B cell (primary cell): Measurements from ENCODE around the gene ADARB2. TPM values are rescaled to one million over a fixed set of nuclear protein-coding genes. Genes with fewer than 3 reads are reported as not detected.

Experiments
- ATAC-seq: fragments of 200-7000 bp; cut with Tn5 transposase; one replicate; pipeline ENCODE4 v1.10.0; 2021; ENCODE audit warnings: low read depth, mild to moderate bottlenecking, moderate number of reproducible peaks, moderate library complexity
- CTCF ChIA-PET: fragments of 350-600 bp; sonication (Branson Sonifier 250); formaldehyde crosslinking; loops from one replicate; lab custom pipeline; 2021; ENCODE audit warnings: antibody characterized with exemption, inconsistent platforms; lab: Charles Lee
- POLR2A ChIA-PET: fragments of 350-600 bp; sonication (Branson Sonifier 250); formaldehyde crosslinking; loops from one replicate; lab custom pipeline; 2021; ENCODE audit warnings: antibody characterized with exemption; lab: Charles Lee
- DNase-seq: peaks from one replicate; pipeline ENCODE4 v3.0.0; 2013
- H2AFZ ChIP-seq: 2 replicates; pipeline ENCODE4 v1.6.1; 2012; ENCODE audit warnings: mild to moderate bottlenecking, low read depth, low read length; ENCODE audit not compliant: insufficient read depth, poor library complexity, severe bottlenecking
- H3K27ac ChIP-seq, 2 donors: 1 replicate in 1 of 2; 2 replicates in 1 of 2; pipeline ENCODE4 v1.5.1; 2012 to 2013; ENCODE audit warnings: low read length in 2 of 2, mild to moderate bottlenecking in 2 of 2, moderate library complexity in 1 of 2
- H3K27me3 ChIP-seq, 4 experiments: fragments of 200-600 bp in 1 of 4; sonication (generic) in 1 of 4; replicated peaks in 1 of 4; 1 replicate in 2 of 4; 2 replicates in 2 of 4; pipeline versions ENCODE4 v1.6.1 to v1.7.0; 2013 to 2016; ENCODE audit warnings: low read length in 3 of 4, mild to moderate bottlenecking in 2 of 4, mixed read lengths in 1 of 4, moderate library complexity in 1 of 4; ENCODE audit not compliant: insufficient read depth in 4 of 4, control insufficient read depth in 3 of 4; ENCODE audit errors: control extremely low read depth in 1 of 4
- H3K36me3 ChIP-seq, 2 experiments: replicated peaks in 1 of 2; 1 replicate in 1 of 2; 2 replicates in 1 of 2; pipeline versions ENCODE4 v1.6.1 to v1.7.1; 2013; ENCODE audit warnings: low read length in 1 of 2; ENCODE audit not compliant: insufficient read depth in 2 of 2, control insufficient read depth in 1 of 2; ENCODE audit errors: control extremely low read depth in 1 of 2, extremely low read depth in 1 of 2
- H3K4me1 ChIP-seq, 2 donors: fragments of 200-600 bp in 1 of 2; sonication (generic) in 1 of 2; 1 replicate in 1 of 2; 2 replicates in 1 of 2; pipeline versions ENCODE4 v1.5.1 to v1.6.1; 2013 to 2017; ENCODE audit warnings: low read length in 2 of 2; ENCODE audit not compliant: control insufficient read depth in 2 of 2, insufficient read depth in 2 of 2
- H3K4me2 ChIP-seq: replicated peaks from 2 replicates; pipeline ENCODE3; 2012; ENCODE audit warnings: mild to moderate bottlenecking, low read depth, low read length; ENCODE audit not compliant: poor library complexity, severe bottlenecking
- H3K4me3 ChIP-seq, 5 experiments: fragments of 200-600 bp in 1 of 5; sonication (generic) in 1 of 5; 1 replicate in 3 of 5; 2 replicates in 2 of 5; pipeline versions ENCODE4 v1.5.1 to v1.7.0; 2011 to 2016; ENCODE audit warnings: low read length in 4 of 5, mild to moderate bottlenecking in 4 of 5, low read depth in 2 of 5, control low read depth in 1 of 5, moderate library complexity in 1 of 5; ENCODE audit not compliant: insufficient read depth in 1 of 5; ENCODE audit errors: control extremely low read depth in 1 of 5, extremely low read depth in 1 of 5
- H3K79me2 ChIP-seq: fragments of 200-600 bp; sonication (generic); one replicate; pipeline ENCODE4 v1.6.0; 2016; ENCODE audit warnings: low read length; ENCODE audit not compliant: control insufficient read depth, insufficient read depth
- H3K9ac ChIP-seq: fragments of 200-600 bp; sonication (generic); 2 replicates; pipeline ENCODE4 v1.6.1; 2017; ENCODE audit warnings: mild to moderate bottlenecking, low read length, moderate library complexity
- H3K9me3 ChIP-seq, 3 donors: one replicate each; pipeline versions ENCODE4 v1.6.1 to v1.7.1; 2013; ENCODE audit warnings: low read length in 2 of 3; ENCODE audit not compliant: control insufficient read depth in 2 of 3, insufficient read depth in 1 of 3; ENCODE audit errors: control extremely low read depth in 1 of 3
- H4K20me1 ChIP-seq: 2 replicates; pipeline ENCODE4 v1.6.0; 2012; ENCODE audit warnings: mild to moderate bottlenecking, low read length; ENCODE audit not compliant: insufficient read depth, control insufficient read depth, poor library complexity, severe bottlenecking
- H3K27ac Mint-ChIP-seq: one replicate; pipeline ENCODE4 v1.8.0; 2021; ENCODE audit warnings: mixed read lengths
- H3K27me3 Mint-ChIP-seq: one replicate; pipeline ENCODE4 v1.8.0; 2021; ENCODE audit warnings: mixed read lengths
- H3K4me1 Mint-ChIP-seq: one replicate; pipeline ENCODE4 v1.8.0; 2021; ENCODE audit warnings: mixed read lengths
- H3K4me3 Mint-ChIP-seq: one replicate; pipeline ENCODE4 v1.8.0; 2021; ENCODE audit warnings: mixed read lengths
- H3K9me3 Mint-ChIP-seq: one replicate; pipeline ENCODE4 v1.8.0; 2022; ENCODE audit warnings: mixed read lengths; ENCODE audit not compliant: insufficient read depth
- EZH2 ChIP-seq: IDR thresholded peaks from 2 replicates; pipeline ENCODE4 v1.6.1; 2012; ENCODE audit warnings: borderline replicate concordance, low read depth, mild to moderate bottlenecking, moderate library complexity, low read length; ENCODE audit not compliant: insufficient read depth, poor library complexity, severe bottlenecking
- WGBS: methylation state at CpG from one replicate; pipeline ENCODE4 v1.1.5; 2013; ENCODE audit warnings: missing lambda C conversion rate; ENCODE audit not compliant: insufficient coverage; 5-methylcytosine and 5-hydroxymethylcytosine counted together
- intact Hi-C: fragments of 100-400 bp; cut with micrococcal nuclease; formaldehyde crosslinking; loops from one replicate; pipeline ENCODE4 v1.10.0; 2022
- polyA plus RNA-seq: library from polyadenylated mRNA; depleted of rRNA; stranded (reverse); fragments of >200 nt; gene quantifications from 2 replicates; pipeline ENCODE4 v1.2.3, GENCODE V29; 2012
- total RNA-seq, 2 donors: library from RNA; stranded (reverse); fragments of 120-200 nt in 1 of 2; gene quantifications; 1 replicate in 1 of 2; 2 replicates in 1 of 2; pipeline versions ENCODE4 v1.2.3 to v1.2.4, GENCODE V29; 2013 to 2022
- TF ChIP-seq, protein P1 (sequence below): fragments of 200-600 bp; IDR thresholded peaks from one replicate; pipeline ENCODE4 v1.8.0; 2022; ENCODE audit warnings: antibody characterized with exemption, mild to moderate bottlenecking

ADARB2 gene
- total and polyA plus RNA-seq, 2 donors (not counting 1 experiment from before 2014, with no cell fraction given), result 0.13 to 0.96 TPM

DNA sequence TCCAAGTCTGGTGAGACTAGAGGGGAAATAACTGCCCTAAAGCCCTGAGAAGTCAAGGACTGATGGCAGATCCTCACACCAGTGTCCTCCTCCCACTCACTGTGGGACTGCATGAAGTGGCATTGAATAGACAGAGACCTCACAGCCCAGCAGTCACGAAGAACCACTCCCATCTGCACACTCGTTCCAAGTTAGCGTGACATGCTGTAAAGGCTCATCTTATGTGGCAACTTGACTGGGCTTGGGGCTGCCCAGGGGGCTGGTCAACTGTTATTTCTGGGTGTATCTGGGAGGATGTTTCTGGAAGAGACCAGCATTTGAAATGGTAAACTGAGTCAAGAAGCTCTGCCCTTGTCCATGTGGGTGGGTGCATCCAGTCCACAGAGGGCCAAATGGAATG lies 104.7 kb downstream of the ADARB2 start:
- 93% methylated on average over 3 of the region's 3 CpGs for WGBS
- H3K27me3 Mint-ChIP-seq, result peaks cover 41% of the 10 kb centered on the region

DNA sequence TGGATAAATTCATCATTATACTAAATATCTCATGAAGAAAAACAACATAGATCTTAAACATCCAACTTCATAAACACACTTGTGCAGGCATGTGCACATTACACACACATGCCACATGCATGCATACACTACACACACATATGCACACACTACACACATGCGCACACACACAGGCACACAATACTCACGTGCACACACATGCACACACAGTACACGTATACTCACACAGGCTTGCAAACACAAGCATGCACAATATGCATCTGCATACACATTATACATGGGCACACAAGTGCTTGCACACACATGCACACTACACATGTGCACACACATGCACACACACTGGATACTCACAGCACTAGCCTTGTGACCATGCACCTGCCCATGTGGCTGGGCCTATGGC lies 105.2 kb downstream of the ADARB2 start:
- Histone ChIP-seq H3K79me2 (no peaks in the 10 kb centered on the region), H2AFZ (no peak overlapping the region), H3K9ac (no peak overlapping the region), H3K27ac (no peak overlapping the region), H4K20me1 (no peaks in the 10 kb centered on the region), H3K4me2 (no peak overlapping the region), H3K4me3 (no peak overlapping the region), H3K27me3 (peaks cover 0 to 9% (median 0%) of the 10 kb centered on the region in 4 experiments), H3K9me3 (peaks cover 0 to 19% (median 0%) of the 10 kb centered on the region in 3 donors), H3K4me1 (peaks cover 0 to 6% of the 10 kb centered on the region in 2 donors), H3K36me3 (no peaks in the 10 kb centered on the region)
- POLR2A ChIA-PET, result no interaction called here
- Mint-ChIP-seq H3K27ac (no peak overlapping the region), H3K27me3 (peaks cover 44% of the 10 kb centered on the region), H3K4me3 (no peak overlapping the region), H3K9me3 (no peaks in the 10 kb centered on the region), H3K4me1 (peaks cover 6% of the 10 kb centered on the region)
- 92% methylated on average over 3 of the region's 3 CpGs for WGBS
- no peak for DNase-seq
- TF ChIP-seq EZH2, result no peak
- TF ChIP-seq, protein P1, sequence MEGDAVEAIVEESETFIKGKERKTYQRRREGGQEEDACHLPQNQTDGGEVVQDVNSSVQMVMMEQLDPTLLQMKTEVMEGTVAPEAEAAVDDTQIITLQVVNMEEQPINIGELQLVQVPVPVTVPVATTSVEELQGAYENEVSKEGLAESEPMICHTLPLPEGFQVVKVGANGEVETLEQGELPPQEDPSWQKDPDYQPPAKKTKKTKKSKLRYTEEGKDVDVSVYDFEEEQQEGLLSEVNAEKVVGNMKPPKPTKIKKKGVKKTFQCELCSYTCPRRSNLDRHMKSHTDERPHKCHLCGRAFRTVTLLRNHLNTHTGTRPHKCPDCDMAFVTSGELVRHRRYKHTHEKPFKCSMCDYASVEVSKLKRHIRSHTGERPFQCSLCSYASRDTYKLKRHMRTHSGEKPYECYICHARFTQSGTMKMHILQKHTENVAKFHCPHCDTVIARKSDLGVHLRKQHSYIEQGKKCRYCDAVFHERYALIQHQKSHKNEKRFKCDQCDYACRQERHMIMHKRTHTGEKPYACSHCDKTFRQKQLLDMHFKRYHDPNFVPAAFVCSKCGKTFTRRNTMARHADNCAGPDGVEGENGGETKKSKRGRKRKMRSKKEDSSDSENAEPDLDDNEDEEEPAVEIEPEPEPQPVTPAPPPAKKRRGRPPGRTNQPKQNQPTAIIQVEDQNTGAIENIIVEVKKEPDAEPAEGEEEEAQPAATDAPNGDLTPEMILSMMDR, result no peak
- intact Hi-C loops, result no loop called here
- CTCF ChIA-PET, result no interaction called here
- ATAC-seq, result no peak

More for the DNA sequence above, 104.7 kb downstream of the ADARB2 start:
- Histone ChIP-seq H3K9me3 (peaks cover 0 to 19% (median 0%) of the 10 kb centered on the region in 3 donors), H3K27me3 (peaks cover 0 to 9% (median 0%) of the 10 kb centered on the region in 4 experiments), H3K79me2 (no peaks in the 10 kb centered on the region), H3K4me2 (no peak overlapping the region), H3K4me3 (no peak overlapping the region), H3K36me3 (no peaks in the 10 kb centered on the region), H3K27ac (no peak overlapping the region), H4K20me1 (no peaks in the 10 kb centered on the region), H2AFZ (no peak overlapping the region), H3K9ac (no peak overlapping the region), H3K4me1 (peaks cover 0 to 6% of the 10 kb centered on the region in 2 donors)
- no peaks in the 10 kb centered on the region for H3K9me3 Mint-ChIP-seq
- H3K27ac Mint-ChIP-seq, result no peak overlapping the region
- no peak overlapping the region for H3K4me3 Mint-ChIP-seq
- TF ChIP-seq, protein P1, result no peak
- TF ChIP-seq EZH2, result no peak
- ChIA-PET POLR2A (no interaction called here), CTCF (no interaction called here)
- intact Hi-C loops, result no loop called here
- DNase-seq (no peak), ATAC-seq (no peak)
- H3K4me1 Mint-ChIP-seq, result peaks cover 6% of the 10 kb centered on the region
